Dedifferentiated amniotic fluid mesenchymal stem cell (primary cell): ENCODE data around the gene LRRC45.
A peak's percentile ranks its signal among the peaks of the same experiment; 100 is the strongest.
"Not testable (repeated sequence)": the region's sequence is repeated elsewhere in the genome, so short reads cannot be mapped to it uniquely, and the experiment has no call there.

ENCODE experiments used
- DNase-seq: peaks from one replicate; pipeline ENCODE4 v3.0.0-alpha.2; 2016; ENCODE audit errors: extremely low spot score

LRRC45 gene

GRCh38 chr17:82022981-82023446, at the start of gene LRRC45:
TSS of gene LRRC45 (plus strand) at chr17:82023305. CDS start at chr17:82023644, 339 bp downstream.
- DNase-seq = peak; percentile 99

DNA sequence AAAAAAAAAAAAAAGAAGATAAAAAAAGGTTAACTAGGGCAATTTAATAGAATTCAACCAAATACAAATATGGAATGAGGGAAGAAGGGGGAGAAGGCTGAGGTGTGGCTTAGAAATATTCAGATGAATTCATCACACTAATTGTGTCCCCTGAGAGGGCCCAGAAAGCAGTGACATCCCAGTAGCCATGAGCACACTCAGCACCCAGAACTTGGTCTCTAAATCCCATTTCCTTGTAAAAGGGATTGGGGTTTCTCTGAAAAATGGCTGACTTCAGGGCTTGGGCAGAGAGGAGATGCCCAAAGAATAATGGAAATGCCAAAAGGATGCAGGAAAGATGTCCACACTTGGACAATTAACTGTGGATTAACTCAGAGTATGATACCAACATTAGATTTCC, 49.7 kb upstream of the LRRC45 start:
- DNase-seq = no peak

DNA sequence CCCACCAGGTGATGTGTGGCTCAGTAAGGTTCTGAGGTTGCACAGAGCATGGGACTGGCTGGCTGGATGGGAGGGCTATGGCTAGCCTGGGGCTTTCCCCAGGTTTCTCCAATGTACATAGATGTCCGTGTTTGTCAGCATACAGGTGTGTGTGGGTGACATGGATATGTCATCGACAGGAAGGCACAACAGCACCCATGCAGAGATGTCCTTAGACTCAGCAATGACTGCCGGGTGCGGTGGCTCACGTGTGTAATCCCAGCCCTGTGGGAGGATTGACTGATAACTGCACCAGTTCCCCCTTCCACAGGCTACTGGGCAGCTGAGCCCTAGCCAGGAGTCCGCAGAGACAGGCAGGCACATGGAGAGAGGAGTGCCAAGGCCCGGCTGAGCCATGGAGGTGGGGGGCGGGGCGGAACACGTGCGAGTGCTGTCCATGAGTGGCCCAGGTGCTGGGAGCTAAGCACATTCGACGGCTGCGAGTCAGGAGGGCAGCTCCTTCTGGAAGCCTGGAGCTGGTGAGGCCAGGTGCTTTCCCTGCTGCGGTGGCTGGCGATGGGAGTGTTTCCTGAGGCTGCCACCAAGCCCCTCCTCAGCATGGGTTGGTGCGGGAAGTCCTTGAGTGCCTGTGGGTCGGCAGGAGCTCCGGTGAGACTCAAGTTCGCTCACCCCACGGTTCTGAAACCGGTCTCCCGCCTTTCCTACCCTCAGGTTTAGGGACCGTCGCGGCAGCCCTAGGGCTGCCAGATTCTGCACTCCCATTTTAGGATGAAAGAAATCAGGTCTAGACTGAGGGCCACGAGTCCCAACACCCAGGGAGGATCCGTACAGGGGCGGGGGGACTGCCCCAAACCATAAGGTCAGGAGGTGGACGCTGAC, 46.5 kb upstream of the LRRC45 start:
- no peak for DNase-seq

DNA sequence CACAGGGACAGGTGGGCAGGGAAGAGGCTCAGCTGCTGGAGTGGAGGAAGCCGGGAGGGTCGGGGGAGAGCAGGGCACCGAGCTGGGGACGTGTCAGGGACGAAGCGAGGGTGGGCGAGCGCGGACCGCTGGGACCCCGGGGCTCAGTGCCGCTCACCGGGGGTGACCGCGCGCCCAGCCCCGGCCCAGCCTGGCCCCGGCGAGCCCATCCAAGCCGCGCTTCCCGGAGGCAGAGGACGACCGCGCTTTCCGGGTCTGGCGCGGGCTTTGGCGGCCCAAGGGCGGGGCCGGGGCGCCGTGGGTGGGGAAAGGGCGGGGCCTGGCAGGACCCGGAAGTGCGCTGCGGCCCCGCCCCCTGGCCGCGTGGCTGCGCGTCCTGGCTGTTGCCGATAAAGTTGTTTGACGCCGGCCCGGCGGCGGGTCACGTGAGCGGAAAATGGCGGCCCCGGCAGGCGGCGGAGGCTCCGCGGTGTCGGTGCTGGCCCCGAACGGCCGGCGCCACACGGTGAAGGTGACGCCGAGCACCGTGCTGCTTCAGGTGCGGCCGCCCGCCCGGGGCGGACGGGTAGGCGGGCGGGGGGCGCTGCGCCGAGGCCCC, 45.8 kb upstream of the LRRC45 start, which contains the start of gene ASPSCR1:
Gene ASPSCR1, plus strand, starts transcription at position 419 of the 598 bp plus-strand sequence. Its CDS starts 18 bp downstream, at position 437.
- DNase-seq = peak; percentile 75

DNA sequence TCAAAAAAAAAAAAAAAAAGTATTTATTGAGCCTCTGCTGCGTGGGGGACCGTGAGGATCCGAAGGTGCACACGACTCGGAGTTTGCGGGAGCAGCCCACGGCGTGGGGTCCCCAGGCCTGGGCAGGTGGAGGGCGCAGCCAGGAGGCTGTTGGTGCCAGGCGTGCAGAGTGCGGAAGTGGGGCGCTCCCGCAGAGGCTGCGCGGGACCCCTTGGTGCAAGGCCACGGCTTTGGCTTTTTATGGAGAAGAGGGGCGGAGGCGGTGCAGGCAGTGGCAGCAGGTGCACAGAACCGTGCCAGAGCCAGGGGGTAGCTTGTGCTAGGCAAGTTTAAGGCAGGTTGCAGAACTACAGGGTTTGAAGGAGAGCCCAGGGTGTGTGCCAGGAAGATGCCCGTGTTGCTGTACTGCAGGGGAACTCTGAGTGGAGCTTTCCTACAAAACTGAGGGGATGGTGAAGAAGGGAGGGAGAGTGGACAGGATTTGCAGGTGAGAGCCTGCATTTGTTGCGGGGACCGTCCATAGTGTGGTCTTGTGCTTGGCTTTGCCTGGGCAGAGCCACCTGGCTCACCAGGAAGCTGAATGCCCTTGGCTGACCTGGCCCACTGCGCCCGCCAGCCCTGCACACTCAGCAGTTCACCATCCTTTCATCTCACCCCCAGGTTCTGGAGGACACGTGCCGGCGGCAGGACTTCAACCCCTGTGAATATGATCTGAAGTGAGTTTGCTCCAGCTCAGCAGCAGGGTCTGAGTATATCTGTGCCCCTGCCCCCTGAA, 44.4 kb upstream of the LRRC45 start:
- no peak for DNase-seq

DNA sequence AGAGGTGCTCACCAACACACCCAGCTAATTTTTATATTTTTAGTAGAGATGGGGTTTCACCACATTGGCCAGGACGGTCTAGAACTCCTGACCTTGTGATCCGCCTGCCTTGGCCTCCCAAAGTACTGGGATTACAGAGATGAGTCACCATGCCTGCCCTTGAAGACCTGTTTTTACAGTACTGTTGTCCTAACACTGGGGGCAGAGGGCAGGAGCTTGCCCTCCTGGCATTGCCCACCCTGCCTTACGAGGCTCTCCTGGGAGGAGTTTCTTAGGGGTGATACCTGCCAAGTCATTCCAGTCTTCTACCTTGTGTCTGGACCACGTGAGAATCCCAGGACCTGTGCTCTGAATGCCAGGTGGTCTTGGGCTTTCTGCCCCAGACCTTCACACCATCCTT, 43.0 kb upstream of the LRRC45 start:
- no peak for DNase-seq

- no peak for DNase-seq
These were observed 42.3 kb upstream of the LRRC45 start for GRCh38 chr17:81980707-81981343.

DNA sequence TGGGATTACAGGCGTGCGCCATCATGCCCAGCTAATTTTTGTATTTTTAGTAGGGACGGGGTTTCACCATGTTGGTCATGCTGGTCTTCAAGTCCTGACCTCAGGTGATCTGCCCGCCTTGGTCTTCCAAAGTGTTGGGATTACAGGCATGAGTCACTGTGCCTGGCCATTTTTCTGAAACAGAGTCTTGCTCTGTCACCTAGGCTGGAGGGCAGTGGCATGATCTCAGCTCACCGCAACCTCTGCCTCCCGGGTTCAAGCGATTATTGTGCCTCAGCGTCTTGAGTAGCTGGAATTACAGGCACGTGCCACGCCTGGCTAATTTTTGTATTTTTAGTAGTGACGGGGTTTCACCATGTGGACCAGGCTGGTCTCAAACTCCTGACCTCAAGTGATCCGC, 41.6 kb upstream of the LRRC45 start:
- not testable (repeated sequence) for DNase-seq

- no peak for DNase-seq
These were observed 40.0 kb upstream of the LRRC45 start for GRCh38 chr17:81983011-81983638.

DNA sequence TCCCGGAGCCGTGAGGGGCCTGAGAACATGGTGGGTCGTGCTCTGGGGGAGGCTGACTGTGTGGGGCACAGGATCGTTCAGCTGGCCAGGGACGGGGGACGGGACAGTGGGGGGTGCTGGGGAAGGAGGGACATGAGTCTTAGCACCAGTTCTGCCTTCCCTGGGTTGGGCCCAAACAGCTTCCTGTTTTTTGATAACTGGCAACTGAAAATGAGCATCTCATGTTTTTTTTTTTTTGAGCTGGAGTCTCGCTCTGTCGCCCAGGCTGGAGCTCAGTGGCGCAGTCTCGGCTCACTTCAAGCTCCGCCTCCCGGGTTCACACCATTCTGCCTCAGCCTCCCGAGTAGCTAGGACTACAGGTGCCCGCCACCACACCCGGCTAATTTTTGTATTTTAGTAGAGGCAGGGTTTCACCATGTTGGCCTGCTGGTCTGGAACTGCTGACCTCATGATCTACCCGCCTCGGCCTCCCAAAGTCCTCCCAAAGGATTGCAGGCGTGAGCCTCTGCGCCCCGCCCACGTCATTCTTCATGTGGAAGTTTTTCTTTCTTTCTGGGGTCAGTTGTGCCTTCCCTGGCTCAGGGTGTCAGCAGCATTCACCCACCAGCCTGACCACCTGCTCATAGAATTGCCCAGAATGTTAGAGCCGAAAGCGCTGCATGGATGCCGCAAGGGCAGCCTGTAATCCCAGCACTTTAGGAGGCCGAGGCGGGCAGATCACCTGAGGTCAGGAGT, 39.3 kb upstream of the LRRC45 start:
- no peak for DNase-seq

DNA sequence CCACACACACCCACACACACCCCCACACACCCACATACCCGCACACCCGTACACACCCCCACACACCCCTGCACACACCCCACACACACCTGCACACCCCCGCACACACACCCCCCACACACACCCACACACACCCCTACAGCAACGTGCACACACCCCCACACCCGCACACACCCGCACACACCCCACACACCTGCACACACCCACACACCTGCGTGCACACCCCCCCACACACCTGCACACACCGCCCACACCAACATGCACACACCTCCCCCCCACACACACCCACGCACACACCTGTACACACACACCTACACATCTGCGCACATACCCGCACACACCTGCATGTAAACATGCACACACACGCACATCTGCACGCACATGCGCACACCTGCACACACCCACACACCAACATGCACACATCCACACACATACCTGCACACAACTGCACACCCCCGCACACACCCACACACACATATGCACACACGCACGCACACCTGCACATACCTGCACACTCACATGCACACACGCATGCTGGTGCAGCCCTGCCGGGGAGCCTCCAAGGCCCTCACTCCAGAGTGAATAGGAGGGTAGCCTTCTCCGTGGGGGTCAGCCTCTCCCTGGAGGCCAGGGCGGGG, 38.2 kb upstream of the LRRC45 start:
- no peak for DNase-seq

DNA sequence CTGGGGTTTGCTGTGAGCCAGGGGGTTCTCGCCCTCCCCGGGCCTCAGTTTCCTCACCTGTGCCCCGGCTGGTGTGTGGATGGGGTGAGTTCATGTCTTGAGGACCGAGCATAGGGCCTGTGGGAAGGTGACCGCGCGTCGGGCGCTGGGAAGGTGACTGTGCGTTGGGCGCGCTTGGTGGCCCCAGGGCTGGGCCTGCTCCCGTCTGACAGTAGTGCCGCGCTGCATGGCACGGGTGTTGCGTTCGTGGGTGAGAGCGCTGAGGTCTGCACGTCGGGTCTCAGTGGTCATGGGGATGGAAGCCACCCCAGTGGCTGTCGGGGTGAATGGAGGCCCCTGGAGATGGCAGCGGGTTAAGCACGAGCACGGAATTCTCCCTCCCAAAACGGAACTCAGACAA, 36.5 kb upstream of the LRRC45 start:
- no peak for DNase-seq

DNA sequence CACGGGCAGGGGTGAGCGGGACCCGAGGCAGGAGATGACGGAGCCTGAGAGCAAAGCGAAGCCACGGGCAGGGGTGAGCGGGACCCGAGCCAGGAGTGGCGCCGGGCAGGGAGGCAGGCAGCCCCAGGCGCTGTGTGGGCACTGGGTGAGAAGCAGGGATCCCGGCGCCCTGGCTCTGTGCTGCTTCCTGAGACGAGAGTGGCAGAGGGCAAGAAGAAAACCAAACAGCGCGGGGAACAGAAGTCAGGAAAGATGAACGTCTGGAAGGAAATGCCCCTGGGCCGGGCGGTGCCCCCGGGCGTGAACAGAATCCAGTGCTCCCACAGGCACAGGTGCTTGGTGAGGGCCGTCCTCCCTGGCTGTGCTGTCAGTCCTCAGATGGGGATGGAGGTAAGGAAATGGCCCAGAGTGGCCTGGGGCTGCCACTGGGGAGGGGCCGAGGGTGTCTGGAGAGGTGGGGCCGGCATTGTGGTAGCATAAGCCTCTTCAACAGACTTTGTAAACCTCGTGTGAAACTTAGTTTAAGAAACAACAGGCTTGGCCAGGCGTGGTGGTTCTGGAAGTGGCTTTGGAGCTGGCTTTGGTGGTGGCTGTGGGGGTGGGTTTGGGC, 35.8 kb upstream of the LRRC45 start:
- no peak for DNase-seq

DNA sequence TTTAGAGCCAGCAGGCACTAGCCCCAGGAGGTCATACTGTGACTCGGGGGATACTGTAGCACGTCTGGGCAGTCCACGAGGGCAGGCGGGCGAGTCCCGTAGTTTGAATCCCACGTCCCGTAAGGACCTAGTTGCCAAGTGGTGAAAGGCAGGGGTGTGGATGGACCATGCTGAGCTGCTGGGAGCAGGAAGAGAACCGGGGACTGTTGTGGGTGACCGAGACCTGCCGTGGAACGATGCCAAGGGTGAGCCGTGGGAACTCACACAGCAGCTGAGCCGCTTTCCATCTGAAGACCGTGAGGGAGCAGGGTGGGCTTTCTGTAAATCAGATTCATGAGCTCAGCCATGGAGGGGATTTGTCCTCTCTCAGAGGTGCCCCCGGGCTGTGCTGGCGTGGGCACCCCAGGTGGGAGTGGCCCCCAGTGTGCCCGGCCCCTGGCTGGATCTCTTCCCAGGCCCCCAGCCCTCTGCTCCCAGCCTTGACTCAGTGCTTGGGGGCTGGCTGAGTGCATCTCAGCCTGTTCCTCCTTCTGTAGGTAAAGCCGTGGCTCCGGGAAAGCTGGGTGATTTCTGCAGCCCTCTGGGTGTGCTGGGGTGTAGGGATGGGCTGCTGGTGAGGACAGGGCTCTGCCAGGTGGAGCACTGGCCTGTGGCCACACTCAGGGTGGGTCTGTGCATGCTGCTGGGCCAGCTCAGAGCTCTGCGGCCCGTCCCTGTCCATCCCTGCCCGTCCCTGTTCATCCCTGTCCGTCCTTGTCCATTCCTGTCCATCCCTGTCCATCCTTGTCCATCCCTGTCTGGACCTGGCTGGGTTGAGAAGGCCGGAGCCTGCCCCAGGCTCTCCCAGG, 32.0 kb upstream of the LRRC45 start:
- DNase-seq = no peak

GRCh38 chr17:81991684-81992305, 31.3 kb upstream of the LRRC45 start:
- DNase-seq = peak; percentile 63

GRCh38 chr17:81992306-81993102, 30.6 kb upstream of the LRRC45 start:
- no peak for DNase-seq
